Measurements from ENCODE around the gene NRXN3.

The NRXN3 gene

GRCh38 chr14:79820866-79821535 is 1650.8 kb downstream of the NRXN3 start:
- no peak for TF ChIP-seq CTCF (IDR thresholded peaks at IDR 0.05; ENCODE audit: borderline replicate concordance, insufficient read depth, low read depth, low read length)
- no peak overlapping the region for H3K4me3 ChIP-seq (ENCODE audit: low read depth, low read length)

GRCh38 chr14:79822034-79822433 is 1651.9 kb downstream of the NRXN3 start:
- no peak overlapping the region for H3K4me3 ChIP-seq (ENCODE audit: low read depth, low read length)
- TF ChIP-seq CTCF (IDR thresholded peaks at IDR 0.05; ENCODE audit: borderline replicate concordance, insufficient read depth, low read depth, low read length) = no peak

GRCh38 chr14:79825046-79825521 is 1654.9 kb downstream of the NRXN3 start:
- no peak for TF ChIP-seq CTCF (IDR thresholded peaks at IDR 0.05; ENCODE audit: borderline replicate concordance, insufficient read depth, low read depth, low read length)
- no peak overlapping the region for H3K4me3 ChIP-seq (ENCODE audit: low read depth, low read length)

GRCh38 chr14:79826362-79826761 is 1656.2 kb downstream of the NRXN3 start:
- no peak overlapping the region for H3K4me3 ChIP-seq (ENCODE audit: low read depth, low read length)
- no peak for TF ChIP-seq CTCF (IDR thresholded peaks at IDR 0.05; ENCODE audit: borderline replicate concordance, insufficient read depth, low read depth, low read length)

- no peak for TF ChIP-seq CTCF (IDR thresholded peaks at IDR 0.05; ENCODE audit: borderline replicate concordance, insufficient read depth, low read depth, low read length)
Observed at GRCh38 chr14:79829405-79830166, 1659.4 kb downstream of the NRXN3 start.

GRCh38 chr14:79831195-79831892 is 1661.2 kb downstream of the NRXN3 start:
- no peak overlapping the region for H3K4me3 ChIP-seq (ENCODE audit: low read depth, low read length)
- TF ChIP-seq CTCF (IDR thresholded peaks at IDR 0.05; ENCODE audit: borderline replicate concordance, insufficient read depth, low read depth, low read length) = no peak

More at GRCh38 chr14:79829405-79830166, 1659.4 kb downstream of the NRXN3 start:
- H3K4me3 ChIP-seq (ENCODE audit: low read depth, low read length) = no peak overlapping the region
